Measurements from ENCODE around the gene SBK1. TPM values are rescaled to one million over a fixed set of nuclear protein-coding genes. Genes with fewer than 3 reads are reported as not detected.

SBK1 gene
- total and polyA plus RNA-seq, 4 donors, result 0.90 to 2.7 (median 2.3) TPM

DNA sequence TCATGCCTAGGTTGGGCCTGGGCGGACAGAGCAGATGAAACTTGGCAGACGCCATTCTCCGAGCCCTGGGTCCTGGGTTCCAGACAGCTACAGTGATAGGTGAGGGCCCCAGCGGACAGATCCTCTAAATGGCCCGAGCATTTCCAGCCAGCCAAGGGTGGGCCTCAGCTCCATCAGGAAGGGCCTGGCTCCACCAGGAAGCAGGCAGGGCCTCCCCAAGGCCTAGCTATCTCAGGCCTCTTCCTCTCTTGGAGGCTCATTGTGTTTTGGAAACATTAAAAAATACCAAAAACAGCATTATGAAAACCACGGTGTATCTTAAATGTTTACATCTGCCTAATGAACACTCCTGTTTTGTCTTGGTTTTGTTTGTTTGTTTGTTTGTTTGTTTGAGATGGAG, 38.2 kb upstream of the SBK1 start:
- Histone ChIP-seq H3K27me3 (ENCODE audit: control insufficient read depth in 3 of 3, insufficient read depth in 3 of 3, low read length in 2 of 3) (peaks cover 0 to 3% (median 0%) of the 10 kb centered on the region in 3 donors), H3K27ac (ENCODE audit: low read depth in 1 of 2, low read length in 1 of 2) (no peak overlapping the region)
- DNase-seq, result no peak

DNA sequence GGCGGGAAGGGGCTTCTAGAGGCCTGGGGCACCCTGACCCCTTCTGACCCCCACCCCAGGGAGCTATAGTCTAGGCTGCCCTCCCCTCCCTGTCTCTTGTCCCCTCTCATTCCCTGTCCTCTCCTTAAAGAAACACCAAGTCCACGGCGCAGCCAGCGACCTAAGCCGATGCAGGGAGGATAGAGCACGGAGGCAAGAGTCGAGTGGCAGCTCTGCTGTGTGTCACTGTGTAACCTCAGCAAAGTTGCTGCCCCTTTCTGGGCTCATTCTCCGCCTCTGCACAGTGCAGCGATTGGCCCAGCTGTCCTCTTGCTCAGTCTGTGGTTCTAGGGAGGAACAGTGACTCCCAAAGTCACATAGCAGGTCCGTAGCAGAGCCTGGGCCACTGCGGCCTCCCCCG, 36.5 kb upstream of the SBK1 start:
- ATAC-seq (ENCODE audit: insufficient read depth, low FRiP score) (no peak), DNase-seq (no peak)
- Histone ChIP-seq H3K9me3 (ENCODE audit: control insufficient read depth in 4 of 4, insufficient read depth in 3 of 4, low read length in 3 of 4) (peaks cover 0 to 1% (median 0%) of the 10 kb centered on the region in 4 donors), H3K9ac (ENCODE audit: insufficient read depth in 1 of 2, low read length in 2 of 2) (no peak overlapping the region), H3K36me3 (ENCODE audit: control insufficient read depth in 4 of 4, insufficient read depth in 4 of 4, low read length in 4 of 4) (no peaks in the 10 kb centered on the region), H3K4me1 (ENCODE audit: control insufficient read depth in 5 of 5, insufficient read depth in 5 of 5, low read length in 5 of 5) (peaks cover 0 to 3% (median 0%) of the 10 kb centered on the region in 5 donors), H3K4me3 (no peak overlapping the region), H3K27ac (ENCODE audit: low read depth in 1 of 2, low read length in 1 of 2) (no peak overlapping the region), H3K27me3 (ENCODE audit: control insufficient read depth in 3 of 3, insufficient read depth in 3 of 3, low read length in 2 of 3) (peaks cover 0 to 3% (median 0%) of the 10 kb centered on the region in 3 donors)
- TF ChIP-seq CTCF (IDR thresholded peaks at IDR 0.05; ENCODE audit: control extremely low read depth, extremely low read depth), result no peak
- WGBS, 2 donors, result 86 to 95% methylated on average over 11 to 12 of the region's 12 CpGs

More for the DNA sequence above, 38.2 kb upstream of the SBK1 start:
- H3K9ac ChIP-seq (ENCODE audit: insufficient read depth in 1 of 2, low read length in 2 of 2), result no peak overlapping the region
- TF ChIP-seq CTCF (IDR thresholded peaks at IDR 0.05; ENCODE audit: control extremely low read depth, extremely low read depth), result no peak
- H3K4me1 ChIP-seq (ENCODE audit: control insufficient read depth in 5 of 5, insufficient read depth in 5 of 5, low read length in 5 of 5), result peaks cover 0 to 3% (median 0%) of the 10 kb centered on the region in 5 donors
- H3K4me3 ChIP-seq, result no peak overlapping the region
- no peak for ATAC-seq (ENCODE audit: insufficient read depth, low FRiP score)
- peaks cover 0 to 1% (median 0%) of the 10 kb centered on the region in 4 donors for H3K9me3 ChIP-seq (ENCODE audit: control insufficient read depth in 4 of 4, insufficient read depth in 3 of 4, low read length in 3 of 4)
- 88 to 89% methylated on average over 6 of the region's 6 CpGs for WGBS, 2 donors
- H3K36me3 ChIP-seq (ENCODE audit: control insufficient read depth in 4 of 4, insufficient read depth in 4 of 4, low read length in 4 of 4), result no peaks in the 10 kb centered on the region

GRCh38 chr16:28257256-28257655, 35.1 kb upstream of the SBK1 start:
- TF ChIP-seq CTCF (IDR thresholded peaks at IDR 0.05; ENCODE audit: control extremely low read depth, extremely low read depth), result no peak
- no peak for DNase-seq
- H3K4me1 ChIP-seq (ENCODE audit: control insufficient read depth in 5 of 5, insufficient read depth in 5 of 5, low read length in 5 of 5), result peaks cover 0 to 3% (median 0%) of the 10 kb centered on the region in 5 donors
- no peak overlapping the region for H3K9ac ChIP-seq (ENCODE audit: insufficient read depth in 1 of 2, low read length in 2 of 2)
- peaks cover 0 to 1% (median 0%) of the 10 kb centered on the region in 4 donors for H3K9me3 ChIP-seq (ENCODE audit: control insufficient read depth in 4 of 4, insufficient read depth in 3 of 4, low read length in 3 of 4)
- WGBS, 2 donors, result 73 to 83% methylated on average over 4 of the region's 4 CpGs
- no peak overlapping the region for H3K4me3 ChIP-seq
- peaks cover 0 to 5% (median 0%) of the 10 kb centered on the region in 3 donors for H3K27me3 ChIP-seq (ENCODE audit: control insufficient read depth in 3 of 3, insufficient read depth in 3 of 3, low read length in 2 of 3)
- no peak for ATAC-seq (ENCODE audit: insufficient read depth, low FRiP score)
- H3K27ac ChIP-seq (ENCODE audit: low read depth in 1 of 2, low read length in 1 of 2), result no peak overlapping the region
- no peaks in the 10 kb centered on the region for H3K36me3 ChIP-seq (ENCODE audit: control insufficient read depth in 4 of 4, insufficient read depth in 4 of 4, low read length in 4 of 4)

GRCh38 chr16:28258567-28258966, 33.8 kb upstream of the SBK1 start:
- no peak overlapping the region for H3K9ac ChIP-seq (ENCODE audit: insufficient read depth in 1 of 2, low read length in 2 of 2)
- no peak for ATAC-seq (ENCODE audit: insufficient read depth, low FRiP score)

More at GRCh38 chr16:28258567-28258966, 33.8 kb upstream of the SBK1 start:
- no peak for TF ChIP-seq CTCF (IDR thresholded peaks at IDR 0.05; ENCODE audit: control extremely low read depth, extremely low read depth)
- peaks cover 0 to 2% (median 0%) of the 10 kb centered on the region in 3 donors for H3K27me3 ChIP-seq (ENCODE audit: control insufficient read depth in 3 of 3, insufficient read depth in 3 of 3, low read length in 2 of 3)
- H3K36me3 ChIP-seq (ENCODE audit: control insufficient read depth in 4 of 4, insufficient read depth in 4 of 4, low read length in 4 of 4), result no peaks in the 10 kb centered on the region
- peaks cover 0 to 3% (median 0%) of the 10 kb centered on the region in 5 donors for H3K4me1 ChIP-seq (ENCODE audit: control insufficient read depth in 5 of 5, insufficient read depth in 5 of 5, low read length in 5 of 5)
- H3K4me3 ChIP-seq, result no peak overlapping the region
- H3K9me3 ChIP-seq (ENCODE audit: control insufficient read depth in 4 of 4, insufficient read depth in 3 of 4, low read length in 3 of 4), result peaks cover 0 to 8% (median 2%) of the 10 kb centered on the region in 4 donors
- peak; percentile 22 to 41 (median 35) for DNase-seq
- peak overlapping the region in 1 of 2 donors; percentile 42 for H3K27ac ChIP-seq (ENCODE audit: low read depth in 1 of 2, low read length in 1 of 2)
- 18 to 34% methylated on average over 18 of the region's 18 CpGs for WGBS, 2 donors
